ENCODE data around the gene PLK5.

DNA sequence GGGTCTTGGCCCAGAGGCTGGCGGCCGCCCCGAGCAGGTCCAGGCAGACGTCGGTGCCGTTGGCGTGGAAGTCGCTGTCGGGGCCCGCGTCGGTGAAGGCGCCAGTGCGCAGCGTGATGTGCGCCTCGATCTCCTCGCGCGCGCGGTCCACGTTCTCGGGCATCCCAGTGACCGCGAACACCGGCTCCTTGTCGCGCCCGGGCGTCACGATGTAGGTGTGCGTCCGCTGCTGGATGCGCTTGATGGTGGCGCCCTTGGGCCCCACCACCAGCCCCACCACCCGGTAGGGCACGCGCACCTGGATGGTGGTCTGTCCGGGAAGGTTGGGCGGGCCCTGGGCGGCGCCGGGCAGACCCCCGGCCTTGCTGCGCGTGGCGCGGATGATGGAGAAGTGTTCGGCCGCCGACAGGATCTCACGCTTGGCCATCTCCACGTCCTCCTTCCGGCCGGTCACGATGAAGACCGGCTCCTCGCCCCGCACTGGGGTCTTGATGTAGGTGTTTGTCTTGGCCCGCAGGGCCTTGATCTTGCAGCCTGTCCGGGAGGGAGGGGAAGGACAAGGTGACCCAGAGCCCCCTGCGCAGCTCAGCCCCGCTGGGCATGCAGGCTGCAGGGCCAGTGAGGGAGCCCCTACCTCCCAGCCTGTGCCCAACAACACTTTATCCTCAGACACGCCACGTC, 32.7 kb downstream of the PLK5 start:
- no peak for TF ChIP-seq ATF1 (CRISPR knock-in tag; IDR thresholded peaks at IDR 0.05)
- TF ChIP-seq, protein P1, sequence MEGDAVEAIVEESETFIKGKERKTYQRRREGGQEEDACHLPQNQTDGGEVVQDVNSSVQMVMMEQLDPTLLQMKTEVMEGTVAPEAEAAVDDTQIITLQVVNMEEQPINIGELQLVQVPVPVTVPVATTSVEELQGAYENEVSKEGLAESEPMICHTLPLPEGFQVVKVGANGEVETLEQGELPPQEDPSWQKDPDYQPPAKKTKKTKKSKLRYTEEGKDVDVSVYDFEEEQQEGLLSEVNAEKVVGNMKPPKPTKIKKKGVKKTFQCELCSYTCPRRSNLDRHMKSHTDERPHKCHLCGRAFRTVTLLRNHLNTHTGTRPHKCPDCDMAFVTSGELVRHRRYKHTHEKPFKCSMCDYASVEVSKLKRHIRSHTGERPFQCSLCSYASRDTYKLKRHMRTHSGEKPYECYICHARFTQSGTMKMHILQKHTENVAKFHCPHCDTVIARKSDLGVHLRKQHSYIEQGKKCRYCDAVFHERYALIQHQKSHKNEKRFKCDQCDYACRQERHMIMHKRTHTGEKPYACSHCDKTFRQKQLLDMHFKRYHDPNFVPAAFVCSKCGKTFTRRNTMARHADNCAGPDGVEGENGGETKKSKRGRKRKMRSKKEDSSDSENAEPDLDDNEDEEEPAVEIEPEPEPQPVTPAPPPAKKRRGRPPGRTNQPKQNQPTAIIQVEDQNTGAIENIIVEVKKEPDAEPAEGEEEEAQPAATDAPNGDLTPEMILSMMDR (IDR thresholded peaks at IDR 0.05): no peak
- TF ChIP-seq ELF4 (CRISPR knock-in tag; IDR thresholded peaks at IDR 0.05; ENCODE audit: low read depth): no peak
- TF ChIP-seq ZNF263 (CRISPR knock-in tag; IDR thresholded peaks at IDR 0.05; ENCODE audit: low read depth): no peak
- TF ChIP-seq, protein P2, sequence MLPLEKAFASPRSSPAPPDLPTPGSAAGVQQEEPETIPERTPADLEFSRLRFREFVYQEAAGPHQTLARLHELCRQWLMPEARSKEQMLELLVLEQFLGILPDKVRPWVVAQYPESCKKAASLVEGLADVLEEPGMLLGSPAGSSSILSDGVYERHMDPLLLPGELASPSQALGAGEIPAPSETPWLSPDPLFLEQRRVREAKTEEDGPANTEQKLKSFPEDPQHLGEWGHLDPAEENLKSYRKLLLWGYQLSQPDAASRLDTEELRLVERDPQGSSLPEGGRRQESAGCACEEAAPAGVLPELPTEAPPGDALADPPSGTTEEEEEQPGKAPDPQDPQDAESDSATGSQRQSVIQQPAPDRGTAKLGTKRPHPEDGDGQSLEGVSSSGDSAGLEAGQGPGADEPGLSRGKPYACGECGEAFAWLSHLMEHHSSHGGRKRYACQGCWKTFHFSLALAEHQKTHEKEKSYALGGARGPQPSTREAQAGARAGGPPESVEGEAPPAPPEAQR (CRISPR knock-in tag; IDR thresholded peaks at IDR 0.05): no peak
- TF ChIP-seq JUN (CRISPR knock-in tag; IDR thresholded peaks at IDR 0.05): no peak
- TF ChIP-seq ZNF219 (CRISPR knock-in tag; IDR thresholded peaks at IDR 0.05; ENCODE audit: borderline replicate concordance): no peak
